Dendritic cell treated with granulocyte-macrophage colony-stimulating factor and Interleukin-4, amounts not matched to agents 40 ng/mL and 50 ng/mL, for 4 days (primary cell): Measurements from ENCODE around the gene UACA.
A peak's percentile ranks its signal among the peaks of the same experiment; 100 is the strongest.
"Not testable (repeated sequence)": the region's sequence is repeated elsewhere in the genome, so short reads cannot be mapped to it uniquely, and the experiment has no call there.

Experiments used
- H3K27ac Mint-ChIP-seq: one replicate; pipeline ENCODE4 v1.8.0; 2022; ENCODE audit warnings: mild to moderate bottlenecking, mixed read lengths
- H3K27me3 Mint-ChIP-seq: one replicate; pipeline ENCODE4 v1.8.0; 2022; ENCODE audit warnings: mild to moderate bottlenecking, mixed read lengths
- H3K36me3 Mint-ChIP-seq: one replicate; pipeline ENCODE4 v1.8.0; 2022; ENCODE audit warnings: low read depth, mixed read lengths
- H3K4me1 Mint-ChIP-seq: one replicate; pipeline ENCODE4 v1.8.0; 2022; ENCODE audit warnings: low read depth, mixed read lengths
- H3K4me3 Mint-ChIP-seq: one replicate; pipeline ENCODE4 v1.8.0; 2022; ENCODE audit warnings: mild to moderate bottlenecking, moderate library complexity, mixed read lengths
- H3K9me3 Mint-ChIP-seq: one replicate; pipeline ENCODE4 v1.8.0; 2022; ENCODE audit warnings: mixed read lengths
- intact Hi-C: fragments of 100-400 bp; cut with micrococcal nuclease; formaldehyde crosslinking; loops from one replicate; pipeline ENCODE4 v1.15.0; 2022

UACA gene, protein sequence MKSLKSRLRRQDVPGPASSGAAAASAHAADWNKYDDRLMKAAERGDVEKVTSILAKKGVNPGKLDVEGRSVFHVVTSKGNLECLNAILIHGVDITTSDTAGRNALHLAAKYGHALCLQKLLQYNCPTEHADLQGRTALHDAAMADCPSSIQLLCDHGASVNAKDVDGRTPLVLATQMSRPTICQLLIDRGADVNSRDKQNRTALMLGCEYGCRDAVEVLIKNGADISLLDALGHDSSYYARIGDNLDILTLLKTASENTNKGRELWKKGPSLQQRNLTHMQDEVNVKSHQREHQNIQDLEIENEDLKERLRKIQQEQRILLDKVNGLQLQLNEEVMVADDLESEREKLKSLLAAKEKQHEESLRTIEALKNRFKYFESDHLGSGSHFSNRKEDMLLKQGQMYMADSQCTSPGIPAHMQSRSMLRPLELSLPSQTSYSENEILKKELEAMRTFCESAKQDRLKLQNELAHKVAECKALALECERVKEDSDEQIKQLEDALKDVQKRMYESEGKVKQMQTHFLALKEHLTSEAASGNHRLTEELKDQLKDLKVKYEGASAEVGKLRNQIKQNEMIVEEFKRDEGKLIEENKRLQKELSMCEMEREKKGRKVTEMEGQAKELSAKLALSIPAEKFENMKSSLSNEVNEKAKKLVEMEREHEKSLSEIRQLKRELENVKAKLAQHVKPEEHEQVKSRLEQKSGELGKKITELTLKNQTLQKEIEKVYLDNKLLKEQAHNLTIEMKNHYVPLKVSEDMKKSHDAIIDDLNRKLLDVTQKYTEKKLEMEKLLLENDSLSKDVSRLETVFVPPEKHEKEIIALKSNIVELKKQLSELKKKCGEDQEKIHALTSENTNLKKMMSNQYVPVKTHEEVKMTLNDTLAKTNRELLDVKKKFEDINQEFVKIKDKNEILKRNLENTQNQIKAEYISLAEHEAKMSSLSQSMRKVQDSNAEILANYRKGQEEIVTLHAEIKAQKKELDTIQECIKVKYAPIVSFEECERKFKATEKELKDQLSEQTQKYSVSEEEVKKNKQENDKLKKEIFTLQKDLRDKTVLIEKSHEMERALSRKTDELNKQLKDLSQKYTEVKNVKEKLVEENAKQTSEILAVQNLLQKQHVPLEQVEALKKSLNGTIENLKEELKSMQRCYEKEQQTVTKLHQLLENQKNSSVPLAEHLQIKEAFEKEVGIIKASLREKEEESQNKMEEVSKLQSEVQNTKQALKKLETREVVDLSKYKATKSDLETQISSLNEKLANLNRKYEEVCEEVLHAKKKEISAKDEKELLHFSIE (N-terminal part only)

GRCh38 chr15:70763120-70763949, at the start of gene UACA:
UACA (minus strand) TSS chr15:70763558; CDS start chr15:70763407, 151 bp downstream.
- Mint-ChIP-seq H3K9me3 (no peaks in the 10 kb centered on the region), H3K4me3 (peak within 1 kb of the TSS; percentile 94), H3K27me3 (peaks cover 37% of the 10 kb centered on the region), H3K4me1 (peaks cover 24% of the 10 kb centered on the region), H3K27ac (peak within 1 kb of the TSS; percentile 78), H3K36me3 (peaks cover 13% of the 10 kb centered on the region)
- intact Hi-C loops = loop anchor here (5.0 kb wide), 1 partner anchor 44 kb away; no protein-coding TSS in a partner anchor

DNA sequence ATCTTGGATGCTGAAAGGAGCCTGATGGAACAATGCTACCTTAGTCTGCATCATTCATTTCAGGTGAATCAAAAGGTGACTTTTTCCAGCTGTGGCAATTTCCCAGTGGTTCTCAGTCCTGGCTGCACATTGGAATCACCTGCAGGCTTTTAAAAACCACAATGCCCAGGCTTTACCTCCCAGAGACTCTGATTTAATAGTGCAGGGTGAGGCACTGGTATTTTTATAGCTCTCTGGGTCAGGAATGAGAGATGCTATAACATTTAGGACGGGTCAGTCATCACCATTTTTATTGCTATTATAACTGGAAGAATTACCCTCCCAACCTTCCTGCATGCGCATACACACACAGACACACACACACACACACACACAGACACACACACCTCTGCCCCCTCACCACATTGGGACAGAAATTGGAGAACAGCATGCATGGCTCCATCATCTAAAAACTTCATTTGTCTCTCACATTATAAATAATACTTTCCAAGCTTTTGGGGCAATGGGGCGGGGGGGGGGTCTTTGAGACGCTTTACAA, 49.5 kb upstream of the UACA start:
- Mint-ChIP-seq H3K4me1 (peaks cover under 1% of the 10 kb centered on the region), H3K9me3 (no peaks in the 10 kb centered on the region), H3K27ac (no peak overlapping the region), H3K36me3 (no peaks in the 10 kb centered on the region), H3K27me3 (no peaks in the 10 kb centered on the region), H3K4me3 (no peak overlapping the region)
- intact Hi-C loops = loop anchor here (1.0 to 5.0 kb wide), 2 partner anchors 133 to 1336 kb away; no protein-coding TSS in a partner anchor

DNA sequence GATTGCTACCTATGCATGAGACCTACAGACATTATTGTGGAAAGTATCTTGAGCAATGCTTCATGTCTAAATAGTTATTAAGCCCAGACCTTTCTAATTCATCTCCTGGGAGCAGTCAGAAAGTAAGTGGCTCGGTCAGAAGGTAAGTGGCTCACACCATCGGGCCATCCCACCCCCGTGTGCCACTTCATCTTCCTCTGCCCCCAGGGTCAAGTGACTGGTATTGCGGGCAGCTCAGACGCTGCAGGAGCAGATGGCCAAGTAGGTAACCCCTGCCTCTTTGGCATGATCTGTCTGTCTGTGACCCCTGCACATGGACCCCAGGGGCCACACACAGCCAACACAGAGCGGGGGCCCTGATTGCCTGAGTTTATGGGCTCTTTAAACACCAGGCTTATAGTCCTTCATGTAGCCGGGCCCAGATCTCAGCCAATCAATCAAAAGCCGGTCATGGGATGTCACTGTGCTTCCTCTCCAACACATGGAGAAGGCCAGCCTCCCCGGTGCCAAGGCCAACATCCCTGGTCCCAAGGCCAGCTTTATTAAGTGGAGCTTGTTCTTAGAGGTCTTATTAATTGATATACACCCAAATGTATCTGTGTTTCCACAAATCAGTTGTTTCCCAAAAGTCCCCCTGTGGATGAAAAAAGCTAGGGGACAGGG, 47.7 kb upstream of the UACA start:
- no peaks in the 10 kb centered on the region for H3K27me3 Mint-ChIP-seq
- no peaks in the 10 kb centered on the region for H3K9me3 Mint-ChIP-seq
- no peak overlapping the region for H3K27ac Mint-ChIP-seq
- H3K36me3 Mint-ChIP-seq = no peaks in the 10 kb centered on the region
- intact Hi-C loops = loop anchor here (5.0 kb wide), 1 partner anchor 1334 kb away; no protein-coding TSS in a partner anchor
- H3K4me3 Mint-ChIP-seq = no peak overlapping the region
- peaks cover 19% of the 10 kb centered on the region for H3K4me1 Mint-ChIP-seq

DNA sequence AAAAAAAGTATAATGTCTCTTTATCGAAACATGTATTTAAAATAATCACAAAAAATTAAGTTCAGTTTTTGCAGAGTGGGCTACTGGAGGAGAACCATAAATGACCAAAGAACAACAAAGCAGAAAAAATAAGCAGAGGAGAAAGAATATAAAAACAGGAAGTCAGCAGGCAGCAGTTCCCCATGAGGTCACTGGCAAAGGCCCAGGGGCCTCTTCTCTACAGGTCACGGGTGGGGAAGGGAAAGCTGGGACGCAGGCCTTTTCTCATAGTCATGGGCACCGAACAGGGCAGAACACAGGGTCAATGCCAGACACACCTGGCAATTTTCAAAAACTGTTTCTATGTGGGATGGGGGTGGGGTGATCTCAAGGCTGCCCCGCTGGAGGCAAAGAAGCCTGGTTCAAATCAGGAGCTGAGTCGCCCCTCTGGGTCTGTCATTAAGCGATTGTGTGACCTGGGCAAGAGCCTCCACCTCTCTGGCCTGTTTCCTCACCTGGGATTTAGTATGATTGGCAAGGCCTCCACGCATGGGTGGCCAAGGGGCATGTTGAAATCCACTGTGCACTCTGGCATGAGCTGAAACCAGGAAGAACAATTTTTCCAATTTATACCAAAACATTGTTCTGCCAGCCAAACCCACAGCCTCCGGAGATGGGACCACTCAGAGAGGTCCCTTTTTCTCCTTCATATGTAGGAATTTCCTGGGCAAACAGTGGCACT, 43.8 kb upstream of the UACA start:
- Mint-ChIP-seq H3K27ac (peak overlapping the region; percentile 20), H3K4me3 (no peak overlapping the region)

GRCh38 chr15:70804388-70804787, 41.0 kb upstream of the UACA start:
- H3K27ac Mint-ChIP-seq, intact Hi-C loops, H3K27me3 Mint-ChIP-seq, H3K4me3 Mint-ChIP-seq, H3K36me3 Mint-ChIP-seq, H3K9me3 Mint-ChIP-seq: not testable (repeated sequence)
- peaks cover 19% of the 10 kb centered on the region for H3K4me1 Mint-ChIP-seq

More for the DNA sequence above, 43.8 kb upstream of the UACA start:
- Mint-ChIP-seq H3K27me3 (no peaks in the 10 kb centered on the region), H3K4me1 (peaks cover 19% of the 10 kb centered on the region), H3K9me3 (no peaks in the 10 kb centered on the region), H3K36me3 (no peaks in the 10 kb centered on the region)
- intact Hi-C loops = loop anchor here (5.0 kb wide), 1 partner anchor 45 kb away; the partner anchor contains the start of gene UACA

GRCh38 chr15:70802629-70803028, 39.3 kb upstream of the UACA start:
- Mint-ChIP-seq H3K4me1 (peaks cover 21% of the 10 kb centered on the region), H3K9me3 (no peaks in the 10 kb centered on the region), H3K27me3 (no peaks in the 10 kb centered on the region), H3K4me3 (no peak overlapping the region), H3K27ac (no peak overlapping the region), H3K36me3 (no peaks in the 10 kb centered on the region)
- intact Hi-C loops = no loop called here

GRCh38 chr15:70801109-70801508, 37.8 kb upstream of the UACA start:
- Mint-ChIP-seq H3K4me3 (no peak overlapping the region), H3K27ac (no peak overlapping the region), H3K4me1 (peaks cover 6% of the 10 kb centered on the region), H3K9me3 (no peaks in the 10 kb centered on the region), H3K36me3 (no peaks in the 10 kb centered on the region), H3K27me3 (no peaks in the 10 kb centered on the region)
- intact Hi-C loops = no loop called here

GRCh38 chr15:70799667-70800450, 36.5 kb upstream of the UACA start:
- H3K4me1 Mint-ChIP-seq = peaks cover 5% of the 10 kb centered on the region
- H3K9me3 Mint-ChIP-seq = no peaks in the 10 kb centered on the region
- no peaks in the 10 kb centered on the region for H3K27me3 Mint-ChIP-seq
- no peaks in the 10 kb centered on the region for H3K36me3 Mint-ChIP-seq
- intact Hi-C loops = no loop called here
- no peak overlapping the region for H3K27ac Mint-ChIP-seq
- no peak overlapping the region for H3K4me3 Mint-ChIP-seq

DNA sequence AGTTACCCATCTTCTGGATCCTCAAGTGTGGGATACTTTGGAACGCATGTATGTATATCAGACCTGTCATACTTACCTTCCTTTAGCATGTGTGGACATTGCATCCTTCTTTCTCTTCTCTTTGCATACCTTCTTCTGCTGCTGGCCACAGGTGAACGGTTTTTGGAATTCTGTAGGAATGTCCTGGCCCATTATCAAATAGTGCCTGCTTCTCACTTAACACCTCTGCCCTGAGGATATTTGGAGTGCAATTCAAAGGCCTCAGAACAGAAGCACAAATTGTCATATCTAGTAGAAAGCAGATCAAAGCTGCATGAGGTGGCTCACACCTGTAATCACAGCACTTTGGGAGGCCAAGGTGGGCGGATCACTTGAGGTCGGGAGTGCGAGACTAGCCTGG, 34.1 kb upstream of the UACA start:
- H3K36me3 Mint-ChIP-seq = no peaks in the 10 kb centered on the region
- peaks cover 9% of the 10 kb centered on the region for H3K4me1 Mint-ChIP-seq
- peaks cover 3% of the 10 kb centered on the region for H3K27me3 Mint-ChIP-seq
- intact Hi-C loops = no loop called here
- H3K9me3 Mint-ChIP-seq = no peaks in the 10 kb centered on the region
- no peak overlapping the region for H3K4me3 Mint-ChIP-seq
- H3K27ac Mint-ChIP-seq = no peak overlapping the region

DNA sequence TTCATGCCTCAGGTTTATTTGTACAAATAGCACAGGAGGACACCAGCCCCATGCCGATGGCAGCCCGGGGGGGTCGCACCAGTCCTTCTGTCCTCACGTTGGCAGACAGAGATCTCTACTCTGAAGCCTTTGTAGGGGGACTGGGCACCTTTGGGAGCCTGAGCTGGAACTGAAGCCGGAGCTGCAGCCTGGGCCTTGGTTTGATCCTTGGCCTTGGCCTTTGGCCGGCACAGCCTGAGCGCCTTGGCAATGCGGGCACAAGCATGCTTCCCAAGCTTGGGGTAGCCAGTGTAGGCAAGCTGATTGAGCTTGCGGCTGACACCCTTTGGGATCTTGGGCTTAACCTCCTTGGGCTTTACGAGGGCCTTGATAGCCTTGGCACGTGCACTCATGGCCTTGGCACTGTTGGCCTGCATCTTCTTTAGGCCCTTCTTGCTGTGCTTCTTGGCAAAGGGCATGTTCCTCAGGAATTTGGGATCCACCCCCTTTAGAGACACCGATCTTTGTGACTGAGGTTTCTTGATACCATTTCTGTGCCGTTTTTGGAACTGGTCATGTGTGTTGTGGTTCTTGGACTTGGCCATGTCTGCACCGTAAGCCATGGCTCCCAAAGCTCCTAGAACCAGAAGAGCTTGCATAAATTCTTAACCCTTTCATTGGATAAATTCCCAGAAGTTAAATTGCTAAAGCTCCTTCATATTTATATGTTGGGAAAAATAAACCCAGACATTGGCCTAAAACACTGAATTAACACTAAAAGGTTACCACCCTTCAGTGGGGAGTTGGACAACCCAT, 33.4 kb upstream of the UACA start:
- intact Hi-C loops = no loop called here
- Mint-ChIP-seq H3K4me3 (no peak overlapping the region), H3K36me3 (no peaks in the 10 kb centered on the region), H3K27ac (no peak overlapping the region), H3K4me1 (peaks cover 14% of the 10 kb centered on the region), H3K27me3 (peaks cover 3% of the 10 kb centered on the region), H3K9me3 (no peaks in the 10 kb centered on the region)

DNA sequence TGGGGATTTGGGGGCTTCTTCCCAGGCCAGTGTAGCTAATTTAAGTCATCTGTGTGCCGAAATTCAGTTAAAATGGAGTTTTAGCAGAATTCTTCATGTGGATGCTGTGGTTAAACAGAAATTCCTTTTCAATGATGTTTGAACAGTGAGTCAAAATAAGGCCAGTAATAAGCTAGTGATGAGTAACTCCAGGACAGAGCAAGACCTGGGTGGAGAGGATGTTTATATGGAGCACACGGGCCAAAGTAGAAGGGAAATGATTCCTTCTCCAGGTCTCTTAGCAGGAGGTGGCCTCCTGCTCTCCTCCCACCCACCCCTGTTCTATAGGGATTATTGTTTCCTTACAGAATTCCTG, 31.9 kb upstream of the UACA start:
- intact Hi-C loops = no loop called here
- no peaks in the 10 kb centered on the region for H3K36me3 Mint-ChIP-seq

More for the DNA sequence above, 31.9 kb upstream of the UACA start:
- Mint-ChIP-seq H3K27ac (no peak overlapping the region), H3K4me3 (no peak overlapping the region), H3K4me1 (peaks cover 14% of the 10 kb centered on the region), H3K27me3 (peaks cover 3% of the 10 kb centered on the region), H3K9me3 (no peaks in the 10 kb centered on the region)
